ENCODE results near the gene UTP4.

Gene UTP4

DNA sequence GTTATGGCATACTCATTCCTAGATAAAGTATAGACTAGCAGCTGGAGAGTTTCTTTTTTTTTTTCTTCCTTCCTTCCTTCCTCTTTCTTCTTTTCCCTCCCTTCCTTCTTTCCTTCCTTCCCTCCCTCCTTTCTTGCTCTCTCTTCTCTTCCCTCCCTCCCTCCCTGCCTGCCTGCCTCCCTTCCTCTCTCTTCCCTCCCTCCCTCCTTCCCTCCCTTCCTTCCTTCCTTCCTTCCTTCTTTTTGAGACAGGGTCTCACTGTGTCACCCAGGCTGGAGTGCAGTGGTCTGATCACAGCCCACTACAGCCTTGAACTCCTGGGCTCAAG, 47.5 kb downstream of the UTP4 start:
- DNase-seq, result no peak

- no peak for DNase-seq
Observed at GRCh38 chr16:69182730-69183416, 50.4 kb downstream of the UTP4 start.

GRCh38 chr16:69186642-69187445, 54.4 kb downstream of the UTP4 start, which contains the start of gene SNTB2:
SNTB2 (plus strand) TSS chr16:69187164; CDS start chr16:69187167, 3 bp downstream.
- peak; percentile 67 to 74 for DNase-seq

GRCh38 chr16:69187446-69188235, 55.2 kb downstream of the UTP4 start:
- peak in 1 of 2 experiments; percentile 26 for DNase-seq

DNA sequence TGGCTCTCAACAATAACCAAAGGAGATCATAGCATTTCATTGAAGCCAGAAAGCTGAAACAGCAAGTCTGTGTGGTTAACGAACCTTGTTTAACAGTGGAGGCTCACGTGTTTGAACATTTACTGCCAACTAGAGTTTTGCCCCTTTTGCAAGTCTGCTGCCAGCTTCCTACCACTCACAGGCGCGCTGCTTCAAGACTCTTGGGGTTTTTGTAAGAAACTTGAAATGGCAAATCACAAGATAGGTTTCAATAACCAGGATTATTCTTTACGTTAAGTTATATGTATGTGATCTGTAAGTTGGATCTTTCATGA, 55.7 kb downstream of the UTP4 start:
- peak; percentile 18 to 27 for DNase-seq

GRCh38 chr16:69188716-69189115, 56.3 kb downstream of the UTP4 start:
- no peak for DNase-seq

DNA sequence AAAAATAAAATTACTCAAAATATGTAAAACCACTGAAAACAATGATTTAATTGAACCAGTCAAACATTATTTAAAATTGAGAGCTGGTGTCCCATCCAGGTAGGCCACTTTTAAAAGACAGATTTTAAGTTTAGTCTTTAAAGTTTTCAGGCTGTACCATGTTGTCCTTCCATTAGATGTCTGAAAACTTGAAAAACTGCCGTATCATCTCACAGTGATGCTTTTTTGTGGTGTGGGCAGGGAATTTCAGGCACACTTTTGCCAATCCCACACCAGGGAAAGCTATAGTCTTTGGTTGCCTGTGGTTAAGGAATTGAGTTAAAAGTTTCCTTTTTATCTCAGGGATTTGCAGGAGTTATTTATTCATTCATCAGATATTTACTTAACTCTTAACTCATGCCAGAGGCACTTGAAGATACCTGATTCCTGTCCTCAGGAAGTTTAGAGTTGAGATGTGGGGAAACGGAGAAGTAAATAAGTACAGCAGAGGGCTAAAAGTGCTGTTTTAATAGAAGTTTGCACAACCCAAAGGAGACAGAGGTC, 57.7 kb downstream of the UTP4 start:
- no peak for DNase-seq

- DNase-seq, result peak; percentile 7 to 9
Observed at GRCh38 chr16:69190598-69190997, 58.1 kb downstream of the UTP4 start.

- DNase-seq, result no peak
Observed at GRCh38 chr16:69191136-69191535, 58.7 kb downstream of the UTP4 start.

- DNase-seq, result no peak
Observed at GRCh38 chr16:69193855-69194254, 61.4 kb downstream of the UTP4 start.

DNA sequence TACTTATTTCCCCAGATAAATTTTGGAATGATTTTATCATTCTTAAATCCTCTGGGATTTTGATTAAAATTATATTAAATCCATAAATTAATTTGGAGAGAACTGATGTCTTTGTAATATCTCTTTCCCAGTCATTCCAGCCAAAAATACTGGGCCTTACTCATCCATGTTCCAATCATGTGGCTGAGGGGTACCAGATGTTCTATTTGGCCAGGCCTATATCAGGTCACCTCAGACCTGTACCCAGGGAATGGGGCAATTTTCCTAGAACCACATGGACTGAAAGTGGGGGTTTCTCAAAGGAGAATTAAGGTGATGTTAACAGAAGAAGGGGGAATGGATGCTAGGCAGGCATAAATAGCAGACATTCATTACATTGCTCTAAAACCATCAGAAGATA, 62.0 kb downstream of the UTP4 start:
- DNase-seq, result no peak

- no peak for DNase-seq
Observed at GRCh38 chr16:69195369-69196029, 63.0 kb downstream of the UTP4 start.

GRCh38 chr16:69197573-69197972, 65.1 kb downstream of the UTP4 start:
- no peak for DNase-seq

GRCh38 chr16:69199382-69199781, 66.9 kb downstream of the UTP4 start:
- no peak for DNase-seq

- no peak for DNase-seq
Observed at GRCh38 chr16:69201291-69201690, 68.8 kb downstream of the UTP4 start.

DNA sequence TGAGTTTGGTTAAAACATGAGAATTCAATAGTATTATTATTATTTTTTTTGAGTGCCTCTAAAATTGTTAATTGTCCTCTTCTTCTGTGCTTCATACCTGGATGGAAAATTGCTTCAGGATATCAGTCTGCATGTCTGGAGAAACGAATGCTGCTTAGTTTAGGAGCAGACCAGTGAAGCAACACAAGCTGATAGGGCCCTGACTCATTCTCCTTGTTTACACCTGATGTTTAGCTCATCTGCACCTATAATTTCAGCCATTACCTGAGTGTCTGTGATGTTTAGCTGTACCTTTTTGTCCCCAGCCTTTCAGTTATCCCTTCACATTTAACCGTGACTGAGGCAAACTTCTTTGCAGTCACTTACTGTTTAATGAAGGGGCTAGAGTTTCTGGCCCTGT, 69.3 kb downstream of the UTP4 start:
- DNase-seq, result no peak

DNA sequence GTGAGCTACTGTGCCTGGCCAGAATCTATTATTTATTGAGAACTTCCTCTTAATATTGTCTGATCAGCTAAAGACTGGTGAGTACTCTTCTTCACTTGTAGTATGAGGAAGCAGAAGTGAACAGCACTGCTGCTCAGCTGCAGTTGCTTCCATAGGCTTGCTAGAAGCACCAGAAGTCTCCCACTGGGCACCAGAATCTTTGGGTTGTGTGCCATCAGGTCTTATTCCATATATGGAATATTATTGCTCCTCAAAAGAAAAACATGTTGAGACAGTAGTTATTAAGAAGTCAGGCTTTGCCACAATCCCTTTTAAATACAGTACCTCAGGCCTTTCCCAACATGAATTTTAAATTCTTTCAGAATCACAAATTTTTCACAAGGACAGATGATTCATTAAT, 71.7 kb downstream of the UTP4 start:
- DNase-seq, result peak in 1 of 2 experiments; percentile 31

- no peak for DNase-seq
Observed at GRCh38 chr16:69209735-69210134, 77.3 kb downstream of the UTP4 start.

GRCh38 chr16:69217433-69217832, 85.0 kb downstream of the UTP4 start:
- DNase-seq, result no peak

Data from Kasumi-1 (cell line).